ENCODE data around the gene TWIST2.

The TWIST2 gene

GRCh38 chr2:238930216-238930615 lies 82.3 kb downstream of the TWIST2 start:
- no peak for DNase-seq (ENCODE audit: low read depth)
- TF ChIP-seq CTCF (IDR thresholded peaks at IDR 0.05; ENCODE audit: insufficient read depth, low read depth, low read length, missing control alignments): no peak
- no peak overlapping the region for H3K4me3 ChIP-seq (ENCODE audit: low read depth, low read length)

GRCh38 chr2:238936162-238937052 lies 88.5 kb downstream of the TWIST2 start:
- DNase-seq (ENCODE audit: low read depth): no peak
- H3K4me3 ChIP-seq (ENCODE audit: low read depth, low read length): no peak overlapping the region
- no peak for TF ChIP-seq CTCF (IDR thresholded peaks at IDR 0.05; ENCODE audit: insufficient read depth, low read depth, low read length, missing control alignments)

- DNase-seq (ENCODE audit: low read depth): no peak
- TF ChIP-seq CTCF (IDR thresholded peaks at IDR 0.05; ENCODE audit: insufficient read depth, low read depth, low read length, missing control alignments): no peak
- no peak overlapping the region for H3K4me3 ChIP-seq (ENCODE audit: low read depth, low read length)
Observed at GRCh38 chr2:238938003-238938400, 90.1 kb downstream of the TWIST2 start.

GRCh38 chr2:238938401-238939055 lies 90.6 kb downstream of the TWIST2 start:
- no peak for DNase-seq (ENCODE audit: low read depth)
- no peak for TF ChIP-seq CTCF (IDR thresholded peaks at IDR 0.05; ENCODE audit: insufficient read depth, low read depth, low read length, missing control alignments)

GRCh38 chr2:238939074-238939473 lies 91.2 kb downstream of the TWIST2 start:
- no peak for DNase-seq (ENCODE audit: low read depth)
- TF ChIP-seq CTCF (IDR thresholded peaks at IDR 0.05; ENCODE audit: insufficient read depth, low read depth, low read length, missing control alignments): no peak
- no peak overlapping the region for H3K4me3 ChIP-seq (ENCODE audit: low read depth, low read length)

More at GRCh38 chr2:238938401-238939055, 90.6 kb downstream of the TWIST2 start:
- no peak overlapping the region for H3K4me3 ChIP-seq (ENCODE audit: low read depth, low read length)

GRCh38 chr2:238939521-238940403 lies 91.9 kb downstream of the TWIST2 start:
- DNase-seq (ENCODE audit: low read depth): no peak
- TF ChIP-seq CTCF (IDR thresholded peaks at IDR 0.05; ENCODE audit: insufficient read depth, low read depth, low read length, missing control alignments): no peak
- H3K4me3 ChIP-seq (ENCODE audit: low read depth, low read length): no peak overlapping the region

All from GM12865 (cell line).